Stimulated activated CD8-positive, alpha-beta memory T cell treated with anti-CD3 and anti-CD28 coated beads, Interleukin-15, amount 100 ng/mL, for 1 hour (primary cell): ENCODE measurements around the gene NCOA6.

ENCODE experiments used
- DNase-seq: peaks from one replicate; pipeline ENCODE4 v3.0.0-alpha.2; 2020; ENCODE audit warnings: low read depth

Gene NCOA6

GRCh38 chr20:34704177-34705007 is 121.1 kb downstream of the NCOA6 start, which contains the start of gene TP53INP2:
TSS of gene TP53INP2 (plus strand) at chr20:34704344. CDS start at chr20:34708740, 4,396 bp downstream.
- DNase-seq: peak; percentile 67

GRCh38 chr20:34703424-34704176 is 121.9 kb downstream of the NCOA6 start:
- DNase-seq: no peak

DNA sequence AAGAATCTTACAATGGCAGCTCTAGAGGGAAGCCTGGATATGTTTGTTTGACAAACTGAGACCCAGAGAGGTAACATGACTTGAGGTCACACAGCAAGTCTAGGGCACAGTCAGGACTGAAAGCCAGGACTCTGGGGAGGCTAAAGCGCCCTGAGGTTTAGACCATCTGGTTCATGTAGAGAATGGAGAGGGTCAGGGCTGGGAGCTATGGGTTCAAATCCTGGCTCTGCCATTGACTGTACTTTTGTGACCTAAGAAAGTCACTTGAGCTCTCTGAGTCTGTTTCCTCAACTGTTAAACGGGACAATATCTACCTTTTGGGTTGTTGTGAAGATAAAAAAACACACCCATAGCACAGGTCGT is 122.4 kb downstream of the NCOA6 start:
- no peak for DNase-seq

DNA sequence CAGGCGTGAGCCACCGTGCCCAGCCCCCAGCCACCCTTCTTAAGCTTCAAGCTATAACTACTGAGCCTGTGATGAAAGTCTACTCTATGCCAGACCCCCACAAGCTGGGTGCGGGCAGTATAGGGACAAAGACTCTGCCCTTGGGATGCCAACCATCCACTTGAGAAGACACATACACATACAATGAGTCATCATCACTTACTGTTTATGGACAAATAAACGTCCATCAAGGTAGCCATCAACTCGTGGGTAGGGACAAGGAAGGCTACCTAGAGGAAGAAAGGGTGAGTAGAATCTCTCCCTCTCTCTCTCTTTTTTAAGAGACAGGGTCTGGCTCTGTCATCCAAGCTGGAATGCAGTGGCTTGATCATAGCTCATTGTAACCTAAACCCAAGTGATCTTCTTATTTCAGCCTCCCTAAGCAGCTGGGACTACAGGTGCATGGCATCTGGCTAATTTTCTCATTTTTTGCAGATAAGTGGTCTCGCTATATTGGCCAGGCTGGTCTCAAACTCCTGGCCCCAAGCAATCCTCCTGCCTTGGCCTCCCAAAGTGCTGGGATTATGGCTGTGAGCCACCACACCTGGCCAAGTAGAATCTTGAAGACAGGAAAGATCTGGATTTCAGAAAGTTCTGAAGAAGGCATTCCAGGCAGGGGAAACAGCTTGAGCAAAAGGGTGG is 123.9 kb downstream of the NCOA6 start:
- DNase-seq: no peak

DNA sequence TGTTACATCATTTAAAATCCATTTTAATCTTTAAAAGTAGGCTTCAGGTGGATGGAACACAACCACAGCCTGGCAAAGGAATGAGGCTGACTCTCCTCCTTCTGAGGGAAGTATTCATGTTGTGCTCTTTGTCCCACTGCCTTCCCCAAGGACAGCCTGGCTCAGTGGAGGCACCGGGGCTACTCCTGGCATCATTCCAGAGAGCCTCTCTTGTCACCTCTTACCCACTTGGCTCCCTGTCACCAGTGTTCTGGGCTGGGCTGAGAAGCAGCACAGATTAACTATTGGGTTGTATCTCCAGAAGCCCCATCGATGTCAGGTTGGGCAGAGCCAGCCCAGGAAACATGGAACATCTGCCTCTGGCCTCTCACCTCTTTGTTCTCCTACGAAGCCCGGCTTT is 132.0 kb downstream of the NCOA6 start:
- DNase-seq: no peak

GRCh38 chr20:34691838-34692237 is 133.6 kb downstream of the NCOA6 start:
- no peak for DNase-seq

DNA sequence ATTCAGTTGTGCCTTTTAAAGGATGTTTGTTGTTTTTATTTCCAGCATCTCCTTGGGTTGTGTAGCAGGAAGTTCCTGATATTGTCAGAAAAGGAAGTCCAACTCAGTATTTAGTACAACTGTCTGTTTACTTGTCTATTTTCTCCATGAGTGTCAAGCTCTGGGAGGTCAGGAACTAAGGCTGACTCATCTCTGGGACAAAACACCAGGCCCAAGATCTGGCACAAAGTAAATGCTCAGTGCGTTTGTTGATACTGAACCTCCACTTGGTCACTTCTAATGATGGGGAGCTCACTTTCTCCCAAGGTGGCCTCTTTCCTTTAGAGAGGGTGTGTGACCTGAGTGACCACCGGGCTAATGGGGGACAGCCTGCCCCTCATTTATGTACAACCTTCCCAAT is 136.0 kb downstream of the NCOA6 start:
- no peak for DNase-seq

DNA sequence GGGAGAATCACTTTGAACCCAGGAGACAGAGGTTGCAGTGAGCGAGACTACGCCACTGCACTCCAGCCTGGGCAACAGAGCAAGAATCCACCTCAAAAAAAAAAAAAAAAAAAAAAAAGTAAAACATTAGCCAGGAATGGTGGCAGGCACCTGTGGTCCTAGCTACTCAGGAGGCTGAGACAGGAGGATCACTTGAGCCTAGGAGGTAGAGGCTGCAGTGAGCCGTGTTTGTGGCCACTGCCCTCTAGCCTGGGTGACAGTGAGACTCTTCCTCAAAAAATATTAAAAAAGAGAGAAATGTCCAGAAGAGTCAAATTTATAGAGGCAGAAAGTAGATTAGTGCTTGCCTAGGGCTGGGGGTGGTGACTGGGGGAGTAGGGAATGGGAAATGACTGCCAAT is 141.8 kb downstream of the NCOA6 start:
- DNase-seq: no peak

- no peak for DNase-seq
These were observed 144.8 kb downstream of the NCOA6 start for GRCh38 chr20:34680586-34681175.

GRCh38 chr20:34676642-34677373 is 148.6 kb downstream of the NCOA6 start, which contains the start of gene PIGU:
TSS of gene PIGU (minus strand) at chr20:34677092. CDS start at chr20:34677085, 7 bp downstream.
- peak; percentile 87 for DNase-seq

GRCh38 chr20:34675993-34676641 is 149.3 kb downstream of the NCOA6 start:
- no peak for DNase-seq

DNA sequence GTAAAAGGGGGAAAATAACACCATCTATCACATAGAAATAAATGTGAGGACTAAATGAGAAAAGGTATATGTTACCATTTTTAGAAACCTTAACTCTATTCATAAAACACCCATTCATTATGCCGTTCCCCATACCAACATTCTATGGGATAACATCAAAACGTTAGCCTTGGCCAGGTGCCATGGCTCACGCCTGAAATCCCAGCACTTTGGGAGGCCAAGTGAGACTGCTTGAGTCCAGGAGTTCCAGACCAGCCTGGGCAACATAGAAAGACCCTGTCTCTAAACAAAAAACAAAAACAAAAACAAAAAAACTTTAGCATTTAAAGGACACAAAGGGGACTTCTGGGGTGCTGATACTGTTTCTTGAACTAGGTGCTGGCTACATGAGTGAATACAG is 149.9 kb downstream of the NCOA6 start:
- no peak for DNase-seq

DNA sequence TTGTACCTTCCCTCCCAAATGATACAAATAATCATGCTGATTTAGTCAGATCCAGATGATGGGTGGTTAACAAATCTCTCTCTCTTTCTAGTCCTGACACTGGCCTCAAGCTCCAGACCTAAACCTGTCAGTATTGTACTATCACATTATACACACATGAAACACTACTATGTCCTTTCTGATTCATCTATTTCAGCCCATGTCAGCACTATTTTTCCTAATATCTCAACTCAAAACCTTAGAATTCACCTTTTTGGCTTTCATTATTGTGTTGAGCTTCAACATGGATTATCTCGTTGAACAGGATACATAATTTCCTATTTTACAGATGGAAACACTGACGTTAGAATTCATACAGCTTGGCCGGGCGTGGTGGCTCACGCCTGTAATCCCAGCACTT is 152.0 kb downstream of the NCOA6 start:
- DNase-seq: no peak

- DNase-seq: no peak
These were observed 156.4 kb downstream of the NCOA6 start for GRCh38 chr20:34669094-34669493.
